ENCODE results near the gene RANBP17. TPM values are rescaled to one million over a fixed set of nuclear protein-coding genes. Genes with fewer than 3 reads are reported as not detected.

Gene RANBP17
- total RNA-seq, 4 donors from 2014 or later, result 9.8 to 20.8 (median 10.3) TPM

DNA sequence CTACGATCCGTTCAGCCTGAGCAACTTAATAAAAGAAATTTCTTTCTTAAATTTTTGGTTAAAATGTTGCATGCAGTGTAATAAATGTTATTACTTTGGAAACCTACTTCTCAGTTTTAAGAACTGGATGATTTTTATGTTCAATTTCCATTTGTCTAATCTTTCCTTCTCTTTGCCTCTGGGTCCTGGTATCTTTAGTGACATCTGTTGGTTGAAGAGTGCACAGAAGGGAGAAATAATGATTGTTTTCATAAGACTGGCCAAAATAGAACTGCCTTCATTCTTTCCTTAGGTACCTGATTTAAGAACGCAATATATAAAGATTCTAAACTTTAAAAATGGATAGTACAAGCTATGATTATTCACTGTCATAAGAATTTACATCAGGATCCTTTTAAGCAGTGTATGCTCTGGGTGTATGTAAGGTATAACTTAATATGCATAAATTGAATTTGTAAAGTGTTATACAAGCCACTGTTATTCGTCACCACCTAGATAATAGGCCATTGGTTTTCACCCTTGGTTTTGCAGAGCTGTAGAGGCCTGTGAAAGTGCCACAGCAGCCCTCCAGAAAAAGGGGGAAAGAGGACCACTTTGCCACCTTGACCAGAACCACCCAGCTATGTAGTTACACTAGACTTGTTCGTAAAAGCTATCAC lies 364.4 kb downstream of the RANBP17 start:
- Histone ChIP-seq H3K4me3 (no peak overlapping the region), H3K36me3 (no peaks in the 10 kb centered on the region), H3K27ac (no peak overlapping the region), H3K4me1 (no peaks in the 10 kb centered on the region), H3K27me3 (no peaks in the 10 kb centered on the region), H3K9me3 (no peaks in the 10 kb centered on the region)
- DNase-seq, result no peak
- TF ChIP-seq, protein P1, sequence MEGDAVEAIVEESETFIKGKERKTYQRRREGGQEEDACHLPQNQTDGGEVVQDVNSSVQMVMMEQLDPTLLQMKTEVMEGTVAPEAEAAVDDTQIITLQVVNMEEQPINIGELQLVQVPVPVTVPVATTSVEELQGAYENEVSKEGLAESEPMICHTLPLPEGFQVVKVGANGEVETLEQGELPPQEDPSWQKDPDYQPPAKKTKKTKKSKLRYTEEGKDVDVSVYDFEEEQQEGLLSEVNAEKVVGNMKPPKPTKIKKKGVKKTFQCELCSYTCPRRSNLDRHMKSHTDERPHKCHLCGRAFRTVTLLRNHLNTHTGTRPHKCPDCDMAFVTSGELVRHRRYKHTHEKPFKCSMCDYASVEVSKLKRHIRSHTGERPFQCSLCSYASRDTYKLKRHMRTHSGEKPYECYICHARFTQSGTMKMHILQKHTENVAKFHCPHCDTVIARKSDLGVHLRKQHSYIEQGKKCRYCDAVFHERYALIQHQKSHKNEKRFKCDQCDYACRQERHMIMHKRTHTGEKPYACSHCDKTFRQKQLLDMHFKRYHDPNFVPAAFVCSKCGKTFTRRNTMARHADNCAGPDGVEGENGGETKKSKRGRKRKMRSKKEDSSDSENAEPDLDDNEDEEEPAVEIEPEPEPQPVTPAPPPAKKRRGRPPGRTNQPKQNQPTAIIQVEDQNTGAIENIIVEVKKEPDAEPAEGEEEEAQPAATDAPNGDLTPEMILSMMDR (IDR thresholded peaks at IDR 0.05), result no peak
- TF ChIP-seq POLR2A (IDR thresholded peaks at IDR 0.05), result no peak

DNA sequence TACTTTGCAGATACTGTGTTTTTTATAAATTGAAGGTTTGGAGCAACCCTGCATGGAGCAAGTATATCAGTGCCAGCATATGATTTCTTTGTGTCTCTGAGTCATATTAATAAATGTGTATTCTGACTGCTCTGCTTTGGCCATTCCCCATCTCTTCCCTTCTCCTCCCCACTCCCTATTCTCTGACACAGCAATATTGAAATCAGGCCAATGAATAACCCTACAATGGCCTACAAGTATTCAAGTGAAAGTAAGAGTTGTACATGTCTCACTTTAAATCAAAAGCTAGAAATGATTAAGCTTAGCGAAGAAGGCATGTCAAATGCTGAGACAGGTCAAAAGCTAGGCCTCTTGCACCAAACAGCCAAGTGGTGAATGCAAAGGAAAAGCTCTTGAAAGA lies 365.0 kb downstream of the RANBP17 start:
- Histone ChIP-seq H3K9me3 (no peaks in the 10 kb centered on the region), H3K4me3 (no peak overlapping the region), H3K27ac (no peak overlapping the region), H3K4me1 (no peaks in the 10 kb centered on the region), H3K36me3 (no peaks in the 10 kb centered on the region), H3K27me3 (no peaks in the 10 kb centered on the region)
- TF ChIP-seq, protein P1 (IDR thresholded peaks at IDR 0.05), result no peak
- no peak for TF ChIP-seq POLR2A (IDR thresholded peaks at IDR 0.05)
- no peak for DNase-seq

DNA sequence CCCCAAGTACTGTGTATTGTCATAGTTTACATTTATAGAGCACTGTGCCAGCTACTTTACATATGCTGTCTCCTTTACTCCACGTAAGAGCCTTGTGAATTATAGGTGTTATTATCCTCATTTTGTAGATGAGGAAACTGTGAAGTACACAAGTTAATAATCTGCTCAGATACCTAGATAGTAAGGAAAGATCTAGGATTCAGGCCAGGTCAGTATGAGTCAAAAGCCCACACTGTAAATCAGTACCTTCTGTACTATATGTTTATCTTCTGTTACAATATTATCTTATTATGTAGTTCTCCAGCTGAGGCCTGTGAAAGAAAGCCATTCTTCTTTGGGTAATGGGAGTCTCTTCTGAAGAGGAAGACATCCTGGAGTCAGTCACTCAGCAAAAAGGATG lies 374.8 kb downstream of the RANBP17 start:
- no peak for DNase-seq
- Histone ChIP-seq H3K9me3 (no peaks in the 10 kb centered on the region), H3K4me3 (no peak overlapping the region), H3K36me3 (no peaks in the 10 kb centered on the region), H3K27ac (no peak overlapping the region), H3K27me3 (peaks cover 0 to 3% of the 10 kb centered on the region in 2 donors), H3K4me1 (no peaks in the 10 kb centered on the region)
- TF ChIP-seq, protein P1 (IDR thresholded peaks at IDR 0.05), result no peak
- no peak for TF ChIP-seq POLR2A (IDR thresholded peaks at IDR 0.05)

DNA sequence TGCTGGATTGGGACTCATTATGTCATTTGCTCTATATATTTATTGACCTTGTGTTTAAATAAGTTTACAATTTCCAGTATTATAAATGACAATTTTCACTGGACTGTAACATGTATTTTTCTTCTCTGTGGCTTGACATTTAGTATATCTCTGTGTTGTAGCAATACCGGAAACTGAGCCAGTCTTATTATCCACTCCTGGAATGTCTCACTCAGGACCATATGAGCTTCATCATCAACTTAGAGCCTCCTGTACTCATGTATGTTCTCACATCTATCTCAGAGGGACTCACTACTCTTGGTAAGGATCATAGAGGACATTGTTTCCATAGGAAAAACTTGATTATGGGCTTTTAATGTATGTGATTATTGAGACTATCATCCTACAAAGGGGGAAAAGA lies 380.7 kb downstream of the RANBP17 start:
- Histone ChIP-seq H3K9me3 (no peaks in the 10 kb centered on the region), H3K27me3 (peaks cover 0 to 2% of the 10 kb centered on the region in 2 donors), H3K4me3 (no peak overlapping the region), H3K27ac (no peak overlapping the region), H3K36me3 (no peaks in the 10 kb centered on the region), H3K4me1 (no peaks in the 10 kb centered on the region)
- DNase-seq, result no peak
- TF ChIP-seq, protein P1 (IDR thresholded peaks at IDR 0.05), result no peak
- TF ChIP-seq POLR2A (IDR thresholded peaks at IDR 0.05), result no peak

DNA sequence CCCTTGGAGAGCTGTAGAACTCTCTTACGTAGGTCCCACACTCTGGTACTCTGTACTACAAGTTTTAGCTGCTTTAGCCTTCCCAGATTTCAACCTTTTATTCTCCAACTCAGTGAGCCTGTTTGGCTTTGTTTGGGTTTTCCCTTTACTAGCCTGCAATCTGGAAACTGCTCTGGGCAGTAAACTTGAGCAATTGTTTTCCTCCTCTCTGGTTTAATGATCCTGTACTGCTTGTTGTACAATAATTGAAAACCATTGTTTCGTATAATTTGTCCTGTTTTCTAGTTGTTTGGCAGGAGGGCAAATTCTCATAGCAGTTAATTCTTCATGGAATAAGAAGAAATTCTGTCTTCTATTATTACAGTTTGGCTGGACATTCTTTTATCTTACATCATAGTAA lies 384.4 kb downstream of the RANBP17 start:
- H3K27ac ChIP-seq, result no peak overlapping the region
- H3K4me3 ChIP-seq, result no peak overlapping the region
- TF ChIP-seq, protein P1 (IDR thresholded peaks at IDR 0.05), result no peak
- TF ChIP-seq POLR2A (IDR thresholded peaks at IDR 0.05), result no peak
- H3K9me3 ChIP-seq, result peaks cover 0 to 10% (median 0%) of the 10 kb centered on the region in 4 donors
- no peaks in the 10 kb centered on the region for H3K36me3 ChIP-seq
- DNase-seq, result no peak
- no peaks in the 10 kb centered on the region for H3K27me3 ChIP-seq
- no peaks in the 10 kb centered on the region for H3K4me1 ChIP-seq
